Measurements from ENCODE around the gene CRYGC. TPM values are rescaled to one million over a fixed set of nuclear protein-coding genes. Genes with fewer than 3 reads are reported as not detected.

Gene CRYGC
- total and polyA plus RNA-seq, 7 donors, result not detected

DNA sequence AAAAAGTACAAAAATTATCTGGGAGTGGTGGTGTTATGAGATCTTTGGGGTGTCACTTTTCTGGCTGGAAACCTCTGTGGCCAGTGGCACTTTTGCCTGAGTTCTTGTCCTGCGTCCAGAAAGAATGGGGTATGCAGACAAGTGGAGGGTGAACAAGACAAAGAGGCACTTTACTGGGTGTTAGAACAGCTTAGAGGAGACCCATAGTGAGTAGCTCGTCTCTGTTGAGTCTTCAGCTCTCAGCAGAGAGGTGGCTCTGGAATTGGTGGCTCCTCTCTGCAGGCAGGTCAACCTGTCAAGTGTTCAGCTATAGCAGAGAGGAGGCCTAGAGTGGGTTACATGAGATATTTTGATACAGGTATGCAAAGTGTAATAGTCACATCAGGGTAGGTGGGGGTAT lies 31.4 kb downstream of the CRYGC start:
- intact Hi-C loops (cut with DNase I), result no loop called here

DNA sequence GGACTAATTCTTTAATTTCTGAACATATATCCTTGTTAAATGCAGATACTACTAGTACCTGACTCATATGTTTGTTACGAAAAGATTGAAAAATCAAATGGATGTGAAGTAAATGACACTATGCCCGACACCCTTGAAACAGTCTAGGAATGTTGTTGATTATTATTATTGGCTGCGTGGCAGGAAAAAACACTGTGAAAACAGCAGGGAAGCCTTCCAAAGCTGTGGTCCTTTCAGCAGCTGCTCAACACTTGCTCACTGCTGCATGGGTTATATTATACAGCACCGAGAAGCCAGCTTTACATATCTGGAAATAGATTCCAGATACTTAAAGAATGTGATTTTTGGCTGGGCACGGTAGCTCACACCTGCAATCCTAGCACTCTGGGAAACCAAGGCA lies 31.8 kb downstream of the CRYGC start:
- no peak overlapping the region for H3K27ac ChIP-seq
- intact Hi-C loops (cut with DNase I), result no loop called here
- 39 to 55% (median 54%) methylated on average over 5 of the region's 5 CpGs for WGBS, 3 donors

More for the DNA sequence above, 31.4 kb downstream of the CRYGC start:
- DNase-seq (no peak), ATAC-seq (no peak)
- Histone ChIP-seq H3K4me3 (no peak overlapping the region), H3K36me3 (ENCODE audit: insufficient read depth in 1 of 2, low read depth in 1 of 2) (no peaks in the 10 kb centered on the region), H3K4me1 (no peaks in the 10 kb centered on the region), H3K27ac (no peak overlapping the region), H3K27me3 (ENCODE audit: insufficient read depth in 3 of 3, low read length in 2 of 3) (no peaks in the 10 kb centered on the region), H3K9me3 (no peaks in the 10 kb centered on the region)
- WGBS, 3 donors, result 45 to 70% (median 50%) methylated on average over 2 of the region's 2 CpGs
- TF ChIP-seq, protein P1, sequence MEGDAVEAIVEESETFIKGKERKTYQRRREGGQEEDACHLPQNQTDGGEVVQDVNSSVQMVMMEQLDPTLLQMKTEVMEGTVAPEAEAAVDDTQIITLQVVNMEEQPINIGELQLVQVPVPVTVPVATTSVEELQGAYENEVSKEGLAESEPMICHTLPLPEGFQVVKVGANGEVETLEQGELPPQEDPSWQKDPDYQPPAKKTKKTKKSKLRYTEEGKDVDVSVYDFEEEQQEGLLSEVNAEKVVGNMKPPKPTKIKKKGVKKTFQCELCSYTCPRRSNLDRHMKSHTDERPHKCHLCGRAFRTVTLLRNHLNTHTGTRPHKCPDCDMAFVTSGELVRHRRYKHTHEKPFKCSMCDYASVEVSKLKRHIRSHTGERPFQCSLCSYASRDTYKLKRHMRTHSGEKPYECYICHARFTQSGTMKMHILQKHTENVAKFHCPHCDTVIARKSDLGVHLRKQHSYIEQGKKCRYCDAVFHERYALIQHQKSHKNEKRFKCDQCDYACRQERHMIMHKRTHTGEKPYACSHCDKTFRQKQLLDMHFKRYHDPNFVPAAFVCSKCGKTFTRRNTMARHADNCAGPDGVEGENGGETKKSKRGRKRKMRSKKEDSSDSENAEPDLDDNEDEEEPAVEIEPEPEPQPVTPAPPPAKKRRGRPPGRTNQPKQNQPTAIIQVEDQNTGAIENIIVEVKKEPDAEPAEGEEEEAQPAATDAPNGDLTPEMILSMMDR (IDR thresholded peaks at IDR 0.05), result no peak

DNA sequence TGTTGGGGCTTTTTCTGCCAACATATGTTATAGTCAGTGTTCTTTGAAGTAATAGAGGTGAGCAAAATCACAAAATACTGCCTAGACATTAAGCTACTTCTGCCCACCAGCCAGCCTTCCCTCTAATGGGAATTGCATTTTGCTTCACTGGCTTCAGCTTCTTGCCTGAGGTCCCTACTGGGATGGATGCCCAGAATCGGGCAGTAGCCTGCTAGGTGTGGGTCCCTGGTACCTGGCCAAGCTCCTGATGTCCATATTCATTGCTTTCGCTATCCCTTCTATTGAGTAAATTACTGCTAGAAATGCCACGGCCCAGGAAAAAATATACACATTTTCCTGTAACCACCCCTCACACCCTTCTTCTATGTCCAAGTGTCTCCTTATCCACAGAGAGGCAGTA lies 32.3 kb downstream of the CRYGC start:
- no peaks in the 10 kb centered on the region for H3K36me3 ChIP-seq (ENCODE audit: insufficient read depth in 1 of 2, low read depth in 1 of 2)
- TF ChIP-seq, protein P1 (IDR thresholded peaks at IDR 0.05), result no peak
- no peak overlapping the region for H3K27ac ChIP-seq
- no peaks in the 10 kb centered on the region for H3K27me3 ChIP-seq (ENCODE audit: insufficient read depth in 3 of 3, low read length in 2 of 3)
- DNase-seq, result no peak
- intact Hi-C loops (cut with DNase I), result no loop called here
- H3K4me1 ChIP-seq, result no peaks in the 10 kb centered on the region
- ATAC-seq, result no peak
- WGBS, 3 donors, result 72 to 77% (median 75%) methylated on average over 3 of the region's 3 CpGs
- no peak overlapping the region for H3K4me3 ChIP-seq
- no peaks in the 10 kb centered on the region for H3K9me3 ChIP-seq

More for the DNA sequence above, 31.8 kb downstream of the CRYGC start:
- Histone ChIP-seq H3K4me3 (no peak overlapping the region), H3K9me3 (no peaks in the 10 kb centered on the region), H3K36me3 (ENCODE audit: insufficient read depth in 1 of 2, low read depth in 1 of 2) (no peaks in the 10 kb centered on the region), H3K4me1 (no peaks in the 10 kb centered on the region), H3K27me3 (ENCODE audit: insufficient read depth in 3 of 3, low read length in 2 of 3) (no peaks in the 10 kb centered on the region)
- TF ChIP-seq, protein P1 (IDR thresholded peaks at IDR 0.05), result no peak
- ATAC-seq (no peak), DNase-seq (no peak)

DNA sequence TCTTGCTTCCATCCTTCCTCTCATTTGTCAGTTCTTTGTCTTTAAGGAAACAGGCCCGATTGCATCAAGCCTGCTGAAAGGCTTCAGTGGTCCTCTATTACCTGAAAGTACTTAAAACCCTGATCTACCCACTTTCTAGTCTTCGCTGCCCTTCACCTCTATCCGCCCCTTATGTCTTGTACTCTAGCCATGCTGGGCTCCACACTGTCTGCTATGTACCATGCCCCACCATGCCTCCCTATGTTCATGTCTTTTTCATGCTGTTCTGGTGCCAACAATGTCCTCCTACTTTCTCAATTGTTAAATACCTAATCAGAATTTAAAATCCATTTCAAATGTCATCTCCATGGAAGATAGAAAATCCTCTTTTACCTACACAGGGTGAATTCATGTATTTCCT lies 33.5 kb downstream of the CRYGC start:
- TF ChIP-seq, protein P1 (IDR thresholded peaks at IDR 0.05), result no peak
- no peaks in the 10 kb centered on the region for H3K36me3 ChIP-seq (ENCODE audit: insufficient read depth in 1 of 2, low read depth in 1 of 2)
- H3K27ac ChIP-seq, result no peak overlapping the region
- no peak for DNase-seq
- H3K9me3 ChIP-seq, result no peaks in the 10 kb centered on the region
- no peaks in the 10 kb centered on the region for H3K4me1 ChIP-seq
- ATAC-seq, result no peak
- no peak overlapping the region for H3K4me3 ChIP-seq
- 70 to 84% (median 80%) methylated on average over 3 of the region's 3 CpGs for WGBS, 3 donors
- intact Hi-C loops (cut with DNase I), result no loop called here
- no peaks in the 10 kb centered on the region for H3K27me3 ChIP-seq (ENCODE audit: insufficient read depth in 3 of 3, low read length in 2 of 3)

DNA sequence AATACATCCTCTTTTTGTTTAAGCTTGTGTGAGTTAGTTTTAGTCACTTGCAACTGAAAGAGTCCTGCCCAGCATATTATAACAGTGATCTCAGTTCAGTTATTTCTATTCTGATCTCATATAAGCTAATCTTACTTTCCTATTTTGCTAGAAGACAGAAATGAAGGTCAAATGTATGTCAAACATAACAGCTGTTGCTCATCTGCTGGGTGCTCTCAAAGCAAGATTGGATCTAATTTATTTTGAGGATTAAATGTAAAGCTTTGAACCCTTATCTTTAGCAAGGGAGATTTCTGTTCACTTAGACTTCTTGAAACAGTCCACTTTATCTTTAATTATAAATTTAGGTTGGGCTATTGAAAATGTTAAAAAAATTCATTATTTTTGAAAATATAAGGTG lies 36.5 kb downstream of the CRYGC start:
- ATAC-seq (no peak), DNase-seq (no peak)
- Histone ChIP-seq H3K4me1 (no peaks in the 10 kb centered on the region), H3K9me3 (no peaks in the 10 kb centered on the region), H3K36me3 (ENCODE audit: insufficient read depth in 1 of 2, low read depth in 1 of 2) (no peaks in the 10 kb centered on the region), H3K4me3 (no peak overlapping the region), H3K27me3 (ENCODE audit: insufficient read depth in 3 of 3, low read length in 2 of 3) (no peaks in the 10 kb centered on the region), H3K27ac (no peak overlapping the region)
- TF ChIP-seq, protein P1 (IDR thresholded peaks at IDR 0.05), result no peak
- intact Hi-C loops (cut with DNase I), result no loop called here

Data from psoas muscle (tissue), 8 donors.